A673 (cell line): Measurements from ENCODE around the gene EXOC4. TPM values are rescaled to one million over a fixed set of nuclear protein-coding genes. Genes with fewer than 3 reads are reported as not detected.

Source experiments
- BruUV-seq: library from RNA; stranded (reverse); fragments of 400-500 nt; replicated peaks from 2 replicates; lab custom pipeline; 2021; lab: Mats Ljungman, UMichigan
- CTCF ChIA-PET: fragments of 300-600 bp; sonication (Branson Sonifier 250); formaldehyde crosslinking; loops from one replicate; lab custom pipeline; 2022; ENCODE audit warnings: antibody characterized with exemption; lab: Charles Lee
- POLR2A ChIA-PET: fragments of 300-600 bp; sonication (Branson Sonifier 250); formaldehyde crosslinking; loops from one replicate; lab custom pipeline; 2022; ENCODE audit warnings: antibody characterized with exemption; ENCODE audit not compliant: low non-redundant PET; lab: Charles Lee
- DNase-seq: peaks from one replicate; pipeline ENCODE4 v3.0.0-alpha.2; 2015; ENCODE audit warnings: low spot score
- H3K27ac ChIP-seq: fragments of 200-600 bp; sonication (generic); 2 replicates; pipeline ENCODE4 v1.5.1; 2016; ENCODE audit warnings: mixed run types, low read depth, mild to moderate bottlenecking, mixed read lengths, antibody characterized with exemption, low read length; ENCODE audit not compliant: poor library complexity, severe bottlenecking
- H3K27me3 ChIP-seq: fragments of 200-600 bp; sonication (generic); replicated peaks from 2 replicates; pipeline ENCODE4 v1.6.1; 2017; ENCODE audit warnings: mixed run types, low read depth, mild to moderate bottlenecking, mixed read lengths, antibody characterized with exemption, low read length; ENCODE audit not compliant: insufficient read depth, poor library complexity
- H3K36me3 ChIP-seq: fragments of 200-600 bp; sonication (generic); 2 replicates; pipeline ENCODE4 v1.6.1; 2016; ENCODE audit warnings: mixed run types, mild to moderate bottlenecking, mixed read lengths, antibody characterized with exemption, low read length; ENCODE audit not compliant: insufficient read depth, poor library complexity, severe bottlenecking
- H3K4me1 ChIP-seq: fragments of 200-600 bp; sonication (generic); 2 replicates; pipeline ENCODE4 v1.6.1; 2017; ENCODE audit warnings: mixed run types, mild to moderate bottlenecking, mixed read lengths, antibody characterized with exemption, low read length; ENCODE audit not compliant: insufficient read depth, poor library complexity, severe bottlenecking
- H3K4me3 ChIP-seq: fragments of 200-600 bp; sonication (generic); 2 replicates; pipeline ENCODE4 v1.5.1; 2016; ENCODE audit warnings: low read depth, mixed run types, mild to moderate bottlenecking, mixed read lengths, low read length; ENCODE audit not compliant: poor library complexity, severe bottlenecking
- H3K9me3 ChIP-seq: fragments of 200-600 bp; sonication (generic); 2 replicates; pipeline ENCODE4 v1.6.1; 2016; ENCODE audit warnings: mixed run types, low read depth, mild to moderate bottlenecking, mixed read lengths, antibody characterized with exemption, low read length; ENCODE audit not compliant: poor library complexity, severe bottlenecking
- EZH2 ChIP-seq: fragments of 200-600 bp; sonication (generic); IDR thresholded peaks from 2 replicates; pipeline ENCODE4 v1.6.1; 2017; ENCODE audit warnings: borderline replicate concordance, low read depth, mild to moderate bottlenecking, mixed read lengths, antibody characterized with exemption, low read length; ENCODE audit not compliant: poor library complexity, severe bottlenecking
- intact Hi-C: fragments of 100-400 bp; cut with micrococcal nuclease; formaldehyde crosslinking; loops from one replicate; pipeline ENCODE4 v1.10.0; 2022; ENCODE audit not compliant: unreplicated experiment
- total RNA-seq: library from RNA; stranded (reverse); gene quantifications from 2 replicates; pipeline ENCODE4 v1.2.3, GENCODE V29; 2021
- TF ChIP-seq, protein P1 (sequence below): fragments of 300-800, 200-600 bp; sonication (generic); conservative IDR thresholded peaks from 2 replicates; pipeline ENCODE4 v1.5.1; 2017; ENCODE audit warnings: low read depth, mild to moderate bottlenecking, antibody characterized with exemption, low read length, moderate library complexity, mixed read lengths

EXOC4 gene
- total RNA-seq, 1 experiment from 2014 or later: 66.1 TPM

DNA sequence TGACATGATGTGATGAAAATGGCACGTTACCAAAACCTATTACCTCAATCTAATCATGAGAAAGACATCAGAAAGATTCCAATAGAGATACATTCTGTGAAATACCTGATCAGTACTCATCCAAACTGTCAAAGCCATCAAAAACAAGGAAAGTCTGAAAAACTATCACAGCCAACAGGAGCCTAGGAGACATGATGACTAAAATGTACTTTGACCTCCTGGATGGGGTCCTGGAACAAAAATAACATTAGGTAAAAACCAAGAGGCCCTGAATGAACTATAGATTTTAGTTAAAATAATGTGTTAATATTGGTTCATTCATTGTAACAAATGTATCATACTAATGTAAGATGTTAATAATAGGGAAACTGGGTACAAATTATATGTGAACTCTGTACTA lies 760.4 kb downstream of the EXOC4 start:
- no peak for DNase-seq
- BruUV-seq: no TSS peak
- intact Hi-C loops: loop anchor here (10.0 kb wide), 1 partner anchor 1298 kb away; no protein-coding TSS in a partner anchor
- Histone ChIP-seq H3K36me3 (no peaks in the 10 kb centered on the region), H3K27me3 (no peaks in the 10 kb centered on the region), H3K27ac (no peak overlapping the region), H3K4me1 (no peaks in the 10 kb centered on the region), H3K4me3 (no peak overlapping the region), H3K9me3 (no peaks in the 10 kb centered on the region)
- CTCF ChIA-PET: no interaction called here
- TF ChIP-seq, protein P1, sequence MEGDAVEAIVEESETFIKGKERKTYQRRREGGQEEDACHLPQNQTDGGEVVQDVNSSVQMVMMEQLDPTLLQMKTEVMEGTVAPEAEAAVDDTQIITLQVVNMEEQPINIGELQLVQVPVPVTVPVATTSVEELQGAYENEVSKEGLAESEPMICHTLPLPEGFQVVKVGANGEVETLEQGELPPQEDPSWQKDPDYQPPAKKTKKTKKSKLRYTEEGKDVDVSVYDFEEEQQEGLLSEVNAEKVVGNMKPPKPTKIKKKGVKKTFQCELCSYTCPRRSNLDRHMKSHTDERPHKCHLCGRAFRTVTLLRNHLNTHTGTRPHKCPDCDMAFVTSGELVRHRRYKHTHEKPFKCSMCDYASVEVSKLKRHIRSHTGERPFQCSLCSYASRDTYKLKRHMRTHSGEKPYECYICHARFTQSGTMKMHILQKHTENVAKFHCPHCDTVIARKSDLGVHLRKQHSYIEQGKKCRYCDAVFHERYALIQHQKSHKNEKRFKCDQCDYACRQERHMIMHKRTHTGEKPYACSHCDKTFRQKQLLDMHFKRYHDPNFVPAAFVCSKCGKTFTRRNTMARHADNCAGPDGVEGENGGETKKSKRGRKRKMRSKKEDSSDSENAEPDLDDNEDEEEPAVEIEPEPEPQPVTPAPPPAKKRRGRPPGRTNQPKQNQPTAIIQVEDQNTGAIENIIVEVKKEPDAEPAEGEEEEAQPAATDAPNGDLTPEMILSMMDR: no peak
- POLR2A ChIA-PET: no interaction called here

DNA sequence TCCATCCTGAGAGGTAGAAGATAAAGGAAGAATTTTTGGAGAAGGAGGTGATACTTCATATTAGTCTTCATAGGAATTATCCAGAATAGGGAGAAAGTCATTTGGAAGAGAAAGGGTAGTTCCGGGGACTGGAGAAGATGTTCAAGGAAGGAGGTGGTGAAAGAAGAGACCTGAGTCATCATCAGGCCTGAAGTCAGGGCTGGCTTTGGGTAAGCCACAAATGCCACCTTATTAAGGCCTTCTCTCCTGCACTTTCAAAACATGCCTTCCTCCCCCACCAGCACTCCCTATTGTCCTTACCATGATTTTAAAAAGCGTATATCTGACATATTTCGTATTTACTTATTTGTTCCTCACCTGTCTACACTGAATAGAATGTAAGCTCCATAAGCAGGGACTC lies 762.1 kb downstream of the EXOC4 start:
- intact Hi-C loops: loop anchor here (10.0 kb wide), 1 partner anchor 1300 kb away; no protein-coding TSS in a partner anchor
- Histone ChIP-seq H3K27me3 (no peaks in the 10 kb centered on the region), H3K27ac (no peak overlapping the region), H3K36me3 (no peaks in the 10 kb centered on the region), H3K9me3 (no peaks in the 10 kb centered on the region), H3K4me3 (no peak overlapping the region), H3K4me1 (no peaks in the 10 kb centered on the region)
- TF ChIP-seq EZH2: no peak
- no peak for DNase-seq
- POLR2A ChIA-PET: no interaction called here
- no TSS peak for BruUV-seq
- CTCF ChIA-PET: interaction anchor here (0.6 kb wide), 1 partner anchor 174 kb away, joined by 6 read pairs; no protein-coding TSS in a partner anchor

DNA sequence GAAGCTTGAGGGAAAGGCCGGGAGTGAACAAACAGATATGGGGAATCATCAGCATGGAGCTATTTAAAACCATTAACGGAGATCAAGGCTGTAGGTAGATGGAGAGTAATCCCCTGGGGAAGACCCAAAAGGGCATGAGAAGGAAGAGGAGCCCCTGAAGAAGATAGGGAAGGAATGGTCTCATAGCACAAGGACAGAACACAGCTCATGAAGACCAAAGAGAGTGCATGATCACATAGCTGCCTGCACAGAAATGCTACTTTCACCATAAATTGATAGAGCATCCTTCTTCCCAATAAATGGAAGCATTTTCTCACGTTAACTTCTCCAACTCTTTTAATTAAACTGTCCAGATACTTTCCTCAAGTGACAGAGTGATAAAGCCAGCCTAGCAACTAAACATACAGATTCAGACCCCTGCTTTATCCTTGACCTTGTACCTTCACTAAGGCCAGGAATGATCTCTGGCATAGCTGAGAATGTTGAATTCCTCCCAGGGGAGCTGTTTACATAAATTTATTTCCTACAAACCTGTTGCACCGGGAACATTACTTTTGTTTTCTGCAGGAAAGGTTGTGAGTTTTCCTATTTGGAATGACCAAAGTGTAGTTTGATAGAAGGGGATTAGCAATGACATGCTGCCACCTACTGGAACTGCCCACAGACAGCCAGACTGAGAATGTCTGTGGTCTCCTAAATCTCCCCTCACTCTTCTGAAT lies 763.5 kb downstream of the EXOC4 start:
- POLR2A ChIA-PET: no interaction called here

More for the DNA sequence above, 763.5 kb downstream of the EXOC4 start:
- no peak for TF ChIP-seq EZH2
- TF ChIP-seq, protein P1: peak; percentile 72
- Histone ChIP-seq H3K4me3 (no peak overlapping the region), H3K27me3 (no peaks in the 10 kb centered on the region), H3K4me1 (no peaks in the 10 kb centered on the region), H3K36me3 (no peaks in the 10 kb centered on the region), H3K9me3 (no peaks in the 10 kb centered on the region), H3K27ac (no peak overlapping the region)
- intact Hi-C loops: loop anchor here (10.0 kb wide), 1 partner anchor 1302 kb away; no protein-coding TSS in a partner anchor
- CTCF ChIA-PET: interaction anchor here (0.6 kb wide), 1 partner anchor 784 kb away, joined by 4 read pairs; no protein-coding TSS in a partner anchor
- DNase-seq: peak; percentile 25
- no TSS peak for BruUV-seq
